ENCODE measurements around the gene CCT2. TPM values are rescaled to one million over a fixed set of nuclear protein-coding genes. Genes with fewer than 3 reads are reported as not detected.

Gene CCT2
- total RNA-seq, 1 experiment from 2014 or later: 345 TPM

DNA sequence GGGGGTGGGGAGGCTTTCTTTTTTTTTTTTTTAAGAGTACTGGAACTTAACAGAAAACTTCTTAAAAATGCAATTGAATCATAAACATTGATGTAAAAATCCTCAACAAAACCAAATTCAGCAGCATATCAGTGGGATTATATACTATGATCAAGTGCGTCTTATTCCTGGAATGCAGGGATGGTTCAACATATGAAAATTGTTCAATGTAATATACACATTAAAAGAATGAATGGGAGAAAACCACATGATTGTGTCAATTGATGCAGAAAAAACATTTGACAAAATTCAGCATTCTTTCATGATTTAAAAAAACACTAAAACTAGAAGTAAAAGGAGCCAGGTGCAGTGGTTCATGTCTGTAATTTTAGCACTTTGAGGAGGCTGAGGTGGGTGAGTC lies 41.2 kb upstream of the CCT2 start:
- peaks cover 5% of the 10 kb centered on the region; the same call in 1 of the 2 replicates for H3K4me1 ChIP-seq (ENCODE audit: insufficient read depth, low read length)
- no peaks in the 10 kb centered on the region for H3F3A ChIP-seq (ENCODE audit: low read length, unreplicated experiment)
- no peak overlapping the region for H2AFZ ChIP-seq (ENCODE audit: low read length)
- ChIA-PET CTCF (no interaction called here), POLR2A (ENCODE audit: unreplicated experiment) (no interaction called here)
- no TSS peak for BruUV-seq (replicated peaks)
- H3K4me3 ChIP-seq (ENCODE audit: low read length): no peak overlapping the region
- no peaks in the 10 kb centered on the region for H4K20me1 ChIP-seq (ENCODE audit: low read length)
- TF ChIP-seq, protein P1, sequence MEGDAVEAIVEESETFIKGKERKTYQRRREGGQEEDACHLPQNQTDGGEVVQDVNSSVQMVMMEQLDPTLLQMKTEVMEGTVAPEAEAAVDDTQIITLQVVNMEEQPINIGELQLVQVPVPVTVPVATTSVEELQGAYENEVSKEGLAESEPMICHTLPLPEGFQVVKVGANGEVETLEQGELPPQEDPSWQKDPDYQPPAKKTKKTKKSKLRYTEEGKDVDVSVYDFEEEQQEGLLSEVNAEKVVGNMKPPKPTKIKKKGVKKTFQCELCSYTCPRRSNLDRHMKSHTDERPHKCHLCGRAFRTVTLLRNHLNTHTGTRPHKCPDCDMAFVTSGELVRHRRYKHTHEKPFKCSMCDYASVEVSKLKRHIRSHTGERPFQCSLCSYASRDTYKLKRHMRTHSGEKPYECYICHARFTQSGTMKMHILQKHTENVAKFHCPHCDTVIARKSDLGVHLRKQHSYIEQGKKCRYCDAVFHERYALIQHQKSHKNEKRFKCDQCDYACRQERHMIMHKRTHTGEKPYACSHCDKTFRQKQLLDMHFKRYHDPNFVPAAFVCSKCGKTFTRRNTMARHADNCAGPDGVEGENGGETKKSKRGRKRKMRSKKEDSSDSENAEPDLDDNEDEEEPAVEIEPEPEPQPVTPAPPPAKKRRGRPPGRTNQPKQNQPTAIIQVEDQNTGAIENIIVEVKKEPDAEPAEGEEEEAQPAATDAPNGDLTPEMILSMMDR (conservative IDR thresholded peaks at IDR 0.05; ENCODE audit: low read depth, low read length): no peak
- TF ChIP-seq EZH2 (IDR thresholded peaks at IDR 0.05; ENCODE audit: low read length, unreplicated experiment) (no peak), EZH2phosphoT487 (IDR thresholded peaks at IDR 0.05; ENCODE audit: borderline replicate concordance, low read length) (no peak)
- no peak overlapping the region for H3K9ac ChIP-seq (ENCODE audit: low read length)
- H3K9me3 ChIP-seq (ENCODE audit: low read length): no peaks in the 10 kb centered on the region
- H3K36me3 ChIP-seq (ENCODE audit: low read depth, low read length): peaks cover 6% of the 10 kb centered on the region; the same call in 1 of the 2 replicates
- H3K27ac ChIP-seq (ENCODE audit: low read length): no peak overlapping the region
- H3K9me2 ChIP-seq (replicated peaks; ENCODE audit: low read length): no peaks in the 10 kb centered on the region
- H3K79me2 ChIP-seq (ENCODE audit: low read length): no peaks in the 10 kb centered on the region
- DNase-seq: no peak
- ATAC-seq: no peak
- intact Hi-C loops (cut with micrococcal nuclease): no loop called here
- no peak overlapping the region for H3K4me2 ChIP-seq (ENCODE audit: low read length)
- no peaks in the 10 kb centered on the region for H3K27me3 ChIP-seq (ENCODE audit: low read length)

DNA sequence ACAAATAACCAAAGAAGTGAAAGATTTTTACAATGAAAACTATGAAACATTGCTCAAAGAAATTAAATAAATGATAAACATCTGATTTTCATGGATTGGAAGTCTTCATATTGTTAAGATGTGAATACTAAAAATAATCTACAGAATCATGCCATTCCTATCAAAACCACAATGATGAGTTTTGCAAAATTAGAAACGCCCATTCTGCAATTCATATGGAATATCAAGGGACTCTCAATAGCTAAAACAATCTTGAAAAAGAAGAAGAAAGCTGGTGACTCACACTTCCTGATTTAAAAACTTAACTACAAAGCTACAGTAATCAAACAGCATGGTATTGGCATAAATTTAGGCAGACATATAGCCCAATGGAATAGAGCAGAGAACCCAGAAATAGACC lies 40.2 kb upstream of the CCT2 start:
- Histone ChIP-seq H4K20me1 (ENCODE audit: low read length) (no peaks in the 10 kb centered on the region), H3K79me2 (ENCODE audit: low read length) (no peaks in the 10 kb centered on the region), H2AFZ (ENCODE audit: low read length) (no peak overlapping the region), H3K27ac (ENCODE audit: low read length) (no peak overlapping the region), H3K4me3 (ENCODE audit: low read length) (no peak overlapping the region), H3K9me2 (replicated peaks; ENCODE audit: low read length) (no peaks in the 10 kb centered on the region), H3K9ac (ENCODE audit: low read length) (no peak overlapping the region), H3K27me3 (ENCODE audit: low read length) (no peaks in the 10 kb centered on the region), H3K4me1 (ENCODE audit: insufficient read depth, low read length) (peaks cover 5% of the 10 kb centered on the region; the same call in 1 of the 2 replicates), H3K9me3 (ENCODE audit: low read length) (no peaks in the 10 kb centered on the region), H3K4me2 (ENCODE audit: low read length) (no peak overlapping the region), H3K36me3 (ENCODE audit: low read depth, low read length) (peaks cover 6% of the 10 kb centered on the region; the same call in 1 of the 2 replicates), H3F3A (ENCODE audit: low read length, unreplicated experiment) (no peaks in the 10 kb centered on the region)
- ChIA-PET POLR2A (ENCODE audit: unreplicated experiment) (no interaction called here), CTCF (no interaction called here)
- no TSS peak for BruUV-seq (replicated peaks)
- TF ChIP-seq, protein P1 (conservative IDR thresholded peaks at IDR 0.05; ENCODE audit: low read depth, low read length): no peak
- TF ChIP-seq EZH2 (IDR thresholded peaks at IDR 0.05; ENCODE audit: low read length, unreplicated experiment): no peak
- no peak for TF ChIP-seq EZH2phosphoT487 (IDR thresholded peaks at IDR 0.05; ENCODE audit: borderline replicate concordance, low read length)
- intact Hi-C loops (cut with micrococcal nuclease): no loop called here
- DNase-seq: no peak
- ATAC-seq: no peak

DNA sequence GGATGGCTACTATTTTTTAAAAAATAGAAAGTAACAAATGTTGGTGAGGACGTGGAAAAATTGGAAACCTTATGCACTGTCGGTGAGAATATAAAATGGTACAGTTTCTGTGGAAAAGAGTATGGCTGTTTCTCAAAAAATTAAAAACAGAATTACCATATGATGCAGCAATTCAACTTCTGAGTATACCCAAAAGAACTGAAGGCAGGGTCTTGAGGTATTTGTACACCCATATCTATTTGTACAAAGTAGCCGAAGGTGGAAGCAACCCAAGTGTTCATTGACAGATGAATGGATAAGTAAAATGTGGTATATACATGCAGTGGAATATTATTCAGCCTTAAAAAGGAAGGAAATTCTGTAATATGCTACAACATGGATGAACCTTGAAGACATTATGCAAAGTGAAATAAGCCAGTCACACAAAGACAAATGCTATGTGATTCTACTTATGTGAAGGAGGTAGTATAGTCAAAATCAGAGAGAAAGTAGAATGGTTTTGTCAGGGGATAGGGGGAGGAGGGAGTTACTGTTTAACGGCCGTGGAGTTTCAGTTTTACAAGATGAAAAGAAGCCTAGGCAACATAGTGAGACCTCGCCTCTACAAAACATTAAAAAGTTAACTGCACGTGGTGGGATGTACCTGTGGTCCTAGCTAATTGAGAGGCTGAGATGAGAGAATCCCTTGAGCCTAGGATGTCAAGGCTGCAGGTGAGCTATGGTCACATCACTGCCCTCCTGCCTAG lies 38.4 kb upstream of the CCT2 start:
- no peaks in the 10 kb centered on the region for H4K20me1 ChIP-seq (ENCODE audit: low read length)

More for the DNA sequence above, 38.4 kb upstream of the CCT2 start:
- Histone ChIP-seq H3K27me3 (ENCODE audit: low read length) (no peaks in the 10 kb centered on the region), H3K36me3 (ENCODE audit: low read depth, low read length) (peaks cover 6% of the 10 kb centered on the region; the same call in 1 of the 2 replicates), H2AFZ (ENCODE audit: low read length) (no peak overlapping the region), H3K27ac (ENCODE audit: low read length) (no peak overlapping the region), H3K4me3 (ENCODE audit: low read length) (no peak overlapping the region), H3K4me1 (ENCODE audit: insufficient read depth, low read length) (no peaks in the 10 kb centered on the region), H3K9me3 (ENCODE audit: low read length) (no peaks in the 10 kb centered on the region), H3K9ac (ENCODE audit: low read length) (no peak overlapping the region), H3K9me2 (replicated peaks; ENCODE audit: low read length) (no peaks in the 10 kb centered on the region), H3K79me2 (ENCODE audit: low read length) (no peaks in the 10 kb centered on the region), H3F3A (ENCODE audit: low read length, unreplicated experiment) (no peaks in the 10 kb centered on the region), H3K4me2 (ENCODE audit: low read length) (no peak overlapping the region)
- BruUV-seq (replicated peaks): no TSS peak
- DNase-seq: no peak
- intact Hi-C loops (cut with micrococcal nuclease): no loop called here
- ChIA-PET CTCF (no interaction called here), POLR2A (ENCODE audit: unreplicated experiment) (no interaction called here)
- TF ChIP-seq, protein P1 (conservative IDR thresholded peaks at IDR 0.05; ENCODE audit: low read depth, low read length): no peak
- no peak for TF ChIP-seq EZH2phosphoT487 (IDR thresholded peaks at IDR 0.05; ENCODE audit: borderline replicate concordance, low read length)
- TF ChIP-seq EZH2 (IDR thresholded peaks at IDR 0.05; ENCODE audit: low read length, unreplicated experiment): no peak
- ATAC-seq: no peak
